KMS-11 (cell line): ENCODE results near the gene TSEN2.

Experiments
- H2AFZ ChIP-seq: fragments of 200-600 bp; sonication (generic); 2 replicates; pipeline ENCODE4 v1.6.1; 2016; ENCODE audit warnings: antibody characterized with exemption, mixed run types, low read depth
- H3K27ac ChIP-seq: fragments of 200-600 bp; sonication (generic); 2 replicates; pipeline ENCODE4 v1.6.1; 2016; ENCODE audit warnings: mild to moderate bottlenecking, mixed run types
- H3K27me3 ChIP-seq: fragments of 200-600 bp; sonication (generic); 2 replicates; pipeline ENCODE4 v1.6.1; 2017; ENCODE audit warnings: mild to moderate bottlenecking, low read depth, mixed run types, moderate library complexity; ENCODE audit not compliant: insufficient read depth
- H3K36me3 ChIP-seq: fragments of 200-600 bp; sonication (generic); 2 replicates; pipeline ENCODE4 v1.6.1; 2017; ENCODE audit warnings: mild to moderate bottlenecking, mixed run types; ENCODE audit not compliant: insufficient read depth
- H3K4me1 ChIP-seq: fragments of 200-600 bp; sonication (generic); 2 replicates; pipeline ENCODE4 v1.6.1; 2016; ENCODE audit warnings: mild to moderate bottlenecking, low read depth, mixed run types; ENCODE audit not compliant: poor library complexity, severe bottlenecking
- H3K4me2 ChIP-seq: fragments of 200-600 bp; sonication (generic); 2 replicates; pipeline ENCODE4 v1.7.0; 2016; ENCODE audit warnings: mild to moderate bottlenecking, mixed run types
- H3K4me3 ChIP-seq: fragments of 200-600 bp; sonication (generic); IDR thresholded peaks from 2 replicates; pipeline ENCODE4 v1.6.1; 2017; ENCODE audit warnings: low read depth, low read length, mixed read lengths; ENCODE audit not compliant: insufficient read depth
- H3K79me2 ChIP-seq: fragments of 200-600 bp; sonication (generic); 2 replicates; pipeline ENCODE4 v1.6.1; 2016; ENCODE audit warnings: low read depth, mixed run types; ENCODE audit not compliant: insufficient read depth
- H3K9ac ChIP-seq: fragments of 200-600 bp; sonication (generic); 2 replicates; pipeline ENCODE4 v1.6.1; 2016; ENCODE audit warnings: mild to moderate bottlenecking, mixed run types
- H4K20me1 ChIP-seq: fragments of 200-600 bp; sonication (generic); 2 replicates; pipeline ENCODE4 v1.6.1; 2016; ENCODE audit warnings: mild to moderate bottlenecking, mixed run types; ENCODE audit not compliant: insufficient read depth
- CTCF ChIP-seq: fragments of 200-600 bp; sonication (generic); conservative IDR thresholded peaks from 2 replicates; pipeline ENCODE4 v1.6.1; 2017; ENCODE audit warnings: low read depth, mild to moderate bottlenecking, antibody characterized with exemption, low read length, moderate library complexity, mixed read lengths

The TSEN2 gene

GRCh38 chr3:12452361-12453330 lies 31.6 kb upstream of the TSEN2 start:
- Histone ChIP-seq H3K36me3 (no peaks in the 10 kb centered on the region), H3K4me3 (no peak overlapping the region)
- no peak for TF ChIP-seq CTCF

GRCh38 chr3:12454076-12454815 lies 30.0 kb upstream of the TSEN2 start:
- no peak overlapping the region for H3K27ac ChIP-seq
- no peaks in the 10 kb centered on the region for H4K20me1 ChIP-seq
- H3K36me3 ChIP-seq, result no peaks in the 10 kb centered on the region
- no peaks in the 10 kb centered on the region for H3K79me2 ChIP-seq
- no peak overlapping the region for H3K4me2 ChIP-seq
- TF ChIP-seq CTCF, result no peak
- H3K9ac ChIP-seq, result no peak overlapping the region
- no peak overlapping the region for H2AFZ ChIP-seq
- H3K4me1 ChIP-seq, result no peaks in the 10 kb centered on the region
- no peak overlapping the region for H3K4me3 ChIP-seq
- no peaks in the 10 kb centered on the region for H3K27me3 ChIP-seq

More at GRCh38 chr3:12452361-12453330, 31.6 kb upstream of the TSEN2 start:
- Histone ChIP-seq H2AFZ (no peak overlapping the region), H3K4me2 (no peak overlapping the region), H4K20me1 (no peaks in the 10 kb centered on the region), H3K27ac (no peak overlapping the region), H3K9ac (no peak overlapping the region), H3K27me3 (no peaks in the 10 kb centered on the region), H3K79me2 (no peaks in the 10 kb centered on the region), H3K4me1 (no peaks in the 10 kb centered on the region)

- Histone ChIP-seq H3K27ac (no peak overlapping the region), H3K79me2 (no peaks in the 10 kb centered on the region), H3K4me2 (no peak overlapping the region), H3K4me1 (no peaks in the 10 kb centered on the region), H3K9ac (no peak overlapping the region), H4K20me1 (no peaks in the 10 kb centered on the region), H2AFZ (no peak overlapping the region), H3K36me3 (no peaks in the 10 kb centered on the region), H3K27me3 (no peaks in the 10 kb centered on the region), H3K4me3 (no peak overlapping the region)
- TF ChIP-seq CTCF, result no peak
Observed at GRCh38 chr3:12454816-12455121, 29.5 kb upstream of the TSEN2 start.

- Histone ChIP-seq H3K9ac (no peak overlapping the region), H3K27ac (no peak overlapping the region), H4K20me1 (no peaks in the 10 kb centered on the region), H2AFZ (no peak overlapping the region), H3K4me1 (no peaks in the 10 kb centered on the region), H3K79me2 (no peaks in the 10 kb centered on the region), H3K27me3 (no peaks in the 10 kb centered on the region), H3K36me3 (no peaks in the 10 kb centered on the region), H3K4me3 (no peak overlapping the region), H3K4me2 (no peak overlapping the region)
- no peak for TF ChIP-seq CTCF
Observed at GRCh38 chr3:12455740-12456139, 28.5 kb upstream of the TSEN2 start.
